HepG2 (cell line): ENCODE results near the gene THADA. TPM values are rescaled to one million over a fixed set of nuclear protein-coding genes. Genes with fewer than 3 reads are reported as not detected.
A peak's percentile ranks its signal among the peaks of the same experiment; 100 is the strongest.

Source experiments
- FIP1L1 ChIP-seq: fragments of 200-400 bp; formaldehyde crosslinking; IDR thresholded peaks from 2 replicates; pipeline ENCODE4 v1.6.1; 2018; ENCODE audit warnings: low read depth, mild to moderate bottlenecking, low read length, moderate library complexity, borderline replicate concordance; ENCODE audit not compliant: insufficient read depth
- FOSL2 ChIP-seq: sonication (generic); formaldehyde crosslinking; IDR thresholded peaks from 2 replicates; pipeline ENCODE4 v1.4.0; 2020; ENCODE audit warnings: missing genetic modification reagents
- MEF2D ChIP-seq: sonication (generic); formaldehyde crosslinking; IDR thresholded peaks from 2 replicates; pipeline ENCODE4 v1.5.1; 2020; ENCODE audit warnings: mild to moderate bottlenecking, missing genetic modification reagents
- MEIS1 ChIP-seq: sonication (generic); formaldehyde crosslinking; IDR thresholded peaks from 2 replicates; pipeline ENCODE4 v1.9.0; 2021; ENCODE audit warnings: mild to moderate bottlenecking, missing genetic modification reagents, moderate library complexity, borderline replicate concordance
- SKI ChIP-seq: fragments of 450-650 bp; IDR thresholded peaks from one replicate; pipeline ENCODE4 v1.6.1; 2018; ENCODE audit warnings: mild to moderate bottlenecking; ENCODE audit not compliant: partially characterized antibody
- SMAD1 ChIP-seq: sonication (generic); formaldehyde crosslinking; IDR thresholded peaks from 2 replicates; pipeline ENCODE4 v1.4.0; 2020; ENCODE audit warnings: missing genetic modification reagents, low read depth, mild to moderate bottlenecking, borderline replicate concordance
- TBX3 ChIP-seq: fragments of 450-650 bp; IDR thresholded peaks from 2 replicates; pipeline ENCODE4 v1.6.1; 2017; ENCODE audit warnings: antibody characterized with exemption, mild to moderate bottlenecking, inconsistent platforms, borderline replicate concordance
- ZFX ChIP-seq: sonication (generic); formaldehyde crosslinking; IDR thresholded peaks from 2 replicates; pipeline ENCODE4 v1.4.0; 2020; ENCODE audit warnings: mild to moderate bottlenecking, low read depth, missing genetic modification reagents, moderate library complexity
- ZNF138 ChIP-seq: sonication (generic); formaldehyde crosslinking; IDR thresholded peaks from 2 replicates; pipeline ENCODE4 v1.5.0; 2020; ENCODE audit warnings: mild to moderate bottlenecking, low read depth, missing genetic modification reagents
- ZNF263 ChIP-seq: sonication (generic); formaldehyde crosslinking; IDR thresholded peaks from 2 replicates; pipeline ENCODE4 v1.4.0; 2020; ENCODE audit warnings: missing genetic modification reagents
- ZNF329 ChIP-seq: sonication (generic); formaldehyde crosslinking; IDR thresholded peaks from 2 replicates; pipeline ENCODE4 v1.9.0; 2021; ENCODE audit warnings: low read depth, mild to moderate bottlenecking, missing genetic modification reagents
- ZNF780A ChIP-seq: sonication (generic); formaldehyde crosslinking; IDR thresholded peaks from 2 replicates; pipeline ENCODE4 v1.8.0; 2022; ENCODE audit warnings: mild to moderate bottlenecking, missing genetic modification reagents, moderate library complexity
- ZNF841 ChIP-seq: sonication (generic); formaldehyde crosslinking; IDR thresholded peaks from 2 replicates; pipeline ENCODE4 v1.8.1; 2023; ENCODE audit warnings: missing genetic modification reagents, borderline replicate concordance
- polyA plus RNA-seq, 8 experiments: library from polyadenylated mRNA; depleted of rRNA in 3 of 8; stranded (reverse) in 7 of 8; unstranded in 1 of 8; fragments of >200 nt; fragmentation: Illumina TruSeq in 4 of 8; extraction: Trizol in 4 of 8; gene quantifications; 2 replicates each; pipeline versions ENCODE4 v1.2.1 to v1.2.3, GENCODE V29; 2011 to 2016; ENCODE audit warnings: low read depth in 4 of 8, missing spikeins in 1 of 8, mixed read lengths in 1 of 8; ENCODE audit not compliant: insufficient read depth in 1 of 8
- total RNA-seq, 5 experiments: library from RNA; depleted of rRNA; stranded (reverse); fragments of >200 nt; fragmentation: Illumina TruSeq; extraction: Trizol; gene quantifications; 2 replicates each; pipeline ENCODE4 v1.2.3, GENCODE V29; 2016; ENCODE audit warnings: low read depth in 1 of 5
- TF ChIP-seq, protein P1 (sequence below): IDR thresholded peaks from 2 replicates; pipeline ENCODE4 v1.6.1; 2016; ENCODE audit warnings: low read depth, control low read depth
- TF ChIP-seq, protein P2 (sequence below): sonication (generic); formaldehyde crosslinking; IDR thresholded peaks from 2 replicates; pipeline ENCODE4 v1.4.0; 2020; ENCODE audit warnings: missing genetic modification reagents
- TF ChIP-seq, protein P3 (sequence below): IDR thresholded peaks from 2 replicates; pipeline ENCODE4 v1.6.1; 2016
- TF ChIP-seq, protein P4 (sequence below): sonication (generic); formaldehyde crosslinking; IDR thresholded peaks from 2 replicates; pipeline ENCODE4 v1.4.0; 2020; ENCODE audit warnings: mild to moderate bottlenecking, missing genetic modification reagents
- TF ChIP-seq, protein P5 (sequence below): sonication (generic); formaldehyde crosslinking; IDR thresholded peaks from 2 replicates; pipeline ENCODE4 v1.5.0; 2020; ENCODE audit warnings: missing genetic modification reagents
- TF ChIP-seq, protein P6 (sequence below): sonication (generic); formaldehyde crosslinking; IDR thresholded peaks from 2 replicates; pipeline ENCODE4 v1.5.1; 2020; ENCODE audit warnings: mild to moderate bottlenecking, moderate library complexity, missing genetic modification reagents
- TF ChIP-seq, protein P7 (sequence below): IDR thresholded peaks from 2 replicates; pipeline ENCODE4 v1.6.1; 2018; ENCODE audit warnings: missing genetic modification reagents

Gene THADA
- total and polyA plus RNA-seq, 2 of the 13 experiments (the other 11 are each of a cell fraction or from before 2014, with no cell fraction given): 12.7 to 21.7 TPM

DNA sequence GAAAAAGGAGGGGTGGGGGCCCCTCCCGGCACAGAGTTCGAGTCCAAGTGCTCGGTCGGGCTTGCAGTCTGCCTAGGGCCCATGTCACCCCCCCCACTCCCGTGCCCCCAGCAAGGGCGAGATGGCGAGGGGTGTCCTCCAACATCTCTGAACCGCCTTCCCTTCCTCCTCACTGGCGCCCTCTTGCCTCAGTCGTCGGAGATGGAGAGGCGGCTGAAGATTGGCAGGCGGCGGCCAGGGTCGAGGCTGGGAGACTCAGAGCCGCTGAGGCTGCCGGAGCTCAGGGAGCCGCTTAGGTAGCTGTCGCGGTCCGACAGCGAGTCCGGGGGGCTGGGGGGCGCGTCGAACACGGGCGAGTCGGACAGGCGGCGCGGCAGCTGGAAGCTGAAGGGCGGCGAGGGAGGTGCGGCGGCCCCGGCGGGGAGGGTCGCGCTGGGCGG, 371.7 kb downstream of the THADA start (continued):
- TF ChIP-seq, protein P1, sequence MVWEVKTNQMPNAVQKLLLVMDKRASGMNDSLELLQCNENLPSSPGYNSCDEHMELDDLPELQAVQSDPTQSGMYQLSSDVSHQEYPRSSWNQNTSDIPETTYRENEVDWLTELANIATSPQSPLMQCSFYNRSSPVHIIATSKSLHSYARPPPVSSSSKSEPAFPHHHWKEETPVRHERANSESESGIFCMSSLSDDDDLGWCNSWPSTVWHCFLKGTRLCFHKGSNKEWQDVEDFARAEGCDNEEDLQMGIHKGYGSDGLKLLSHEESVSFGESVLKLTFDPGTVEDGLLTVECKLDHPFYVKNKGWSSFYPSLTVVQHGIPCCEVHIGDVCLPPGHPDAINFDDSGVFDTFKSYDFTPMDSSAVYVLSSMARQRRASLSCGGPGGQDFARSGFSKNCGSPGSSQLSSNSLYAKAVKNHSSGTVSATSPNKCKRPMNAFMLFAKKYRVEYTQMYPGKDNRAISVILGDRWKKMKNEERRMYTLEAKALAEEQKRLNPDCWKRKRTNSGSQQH (CRISPR knock-in tag): peak; percentile 60; the same call in 1 of the 2 replicates
- peak; percentile 44; the same call in 1 of the 2 replicates for TF ChIP-seq ZFX
- TF ChIP-seq, protein P2, sequence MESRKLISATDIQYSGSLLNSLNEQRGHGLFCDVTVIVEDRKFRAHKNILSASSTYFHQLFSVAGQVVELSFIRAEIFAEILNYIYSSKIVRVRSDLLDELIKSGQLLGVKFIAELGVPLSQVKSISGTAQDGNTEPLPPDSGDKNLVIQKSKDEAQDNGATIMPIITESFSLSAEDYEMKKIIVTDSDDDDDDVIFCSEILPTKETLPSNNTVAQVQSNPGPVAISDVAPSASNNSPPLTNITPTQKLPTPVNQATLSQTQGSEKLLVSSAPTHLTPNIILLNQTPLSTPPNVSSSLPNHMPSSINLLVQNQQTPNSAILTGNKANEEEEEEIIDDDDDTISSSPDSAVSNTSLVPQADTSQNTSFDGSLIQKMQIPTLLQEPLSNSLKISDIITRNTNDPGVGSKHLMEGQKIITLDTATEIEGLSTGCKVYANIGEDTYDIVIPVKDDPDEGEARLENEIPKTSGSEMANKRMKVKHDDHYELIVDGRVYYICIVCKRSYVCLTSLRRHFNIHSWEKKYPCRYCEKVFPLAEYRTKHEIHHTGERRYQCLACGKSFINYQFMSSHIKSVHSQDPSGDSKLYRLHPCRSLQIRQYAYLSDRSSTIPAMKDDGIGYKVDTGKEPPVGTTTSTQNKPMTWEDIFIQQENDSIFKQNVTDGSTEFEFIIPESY (CRISPR knock-in tag): peak; percentile 63; the same call in 1 of the 2 replicates
- no peak for TF ChIP-seq ZNF780A (CRISPR knock-in tag)
- TF ChIP-seq ZNF329 (CRISPR knock-in tag): 0 out of 2 replicates have a peak, but pooled peaks have one; percentile 44
- TF ChIP-seq SKI: peak; percentile 8
- TF ChIP-seq FOSL2 (CRISPR knock-in tag): peak; percentile 51
- TF ChIP-seq TBX3: no peak
- no peak for TF ChIP-seq ZNF841 (CRISPR knock-in tag)
- no peak for TF ChIP-seq FIP1L1
- TF ChIP-seq, protein P3, sequence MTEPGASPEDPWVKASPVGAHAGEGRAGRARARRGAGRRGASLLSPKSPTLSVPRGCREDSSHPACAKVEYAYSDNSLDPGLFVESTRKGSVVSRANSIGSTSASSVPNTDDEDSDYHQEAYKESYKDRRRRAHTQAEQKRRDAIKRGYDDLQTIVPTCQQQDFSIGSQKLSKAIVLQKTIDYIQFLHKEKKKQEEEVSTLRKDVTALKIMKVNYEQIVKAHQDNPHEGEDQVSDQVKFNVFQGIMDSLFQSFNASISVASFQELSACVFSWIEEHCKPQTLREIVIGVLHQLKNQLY: no peak
- TF ChIP-seq MEIS1 (CRISPR knock-in tag): no peak; the same call in 1 of the 2 replicates
- TF ChIP-seq, protein P4, sequence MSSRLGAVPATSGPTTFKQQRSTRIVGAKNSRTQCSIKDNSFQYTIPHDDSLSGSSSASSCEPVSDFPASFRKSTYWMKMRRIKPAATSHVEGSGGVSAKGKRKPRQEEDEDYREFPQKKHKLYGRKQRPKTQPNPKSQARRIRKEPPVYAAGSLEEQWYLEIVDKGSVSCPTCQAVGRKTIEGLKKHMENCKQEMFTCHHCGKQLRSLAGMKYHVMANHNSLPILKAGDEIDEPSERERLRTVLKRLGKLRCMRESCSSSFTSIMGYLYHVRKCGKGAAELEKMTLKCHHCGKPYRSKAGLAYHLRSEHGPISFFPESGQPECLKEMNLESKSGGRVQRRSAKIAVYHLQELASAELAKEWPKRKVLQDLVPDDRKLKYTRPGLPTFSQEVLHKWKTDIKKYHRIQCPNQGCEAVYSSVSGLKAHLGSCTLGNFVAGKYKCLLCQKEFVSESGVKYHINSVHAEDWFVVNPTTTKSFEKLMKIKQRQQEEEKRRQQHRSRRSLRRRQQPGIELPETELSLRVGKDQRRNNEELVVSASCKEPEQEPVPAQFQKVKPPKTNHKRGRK (CRISPR knock-in tag): no peak
- no peak for TF ChIP-seq ZNF138 (CRISPR knock-in tag)
- TF ChIP-seq, protein P5, sequence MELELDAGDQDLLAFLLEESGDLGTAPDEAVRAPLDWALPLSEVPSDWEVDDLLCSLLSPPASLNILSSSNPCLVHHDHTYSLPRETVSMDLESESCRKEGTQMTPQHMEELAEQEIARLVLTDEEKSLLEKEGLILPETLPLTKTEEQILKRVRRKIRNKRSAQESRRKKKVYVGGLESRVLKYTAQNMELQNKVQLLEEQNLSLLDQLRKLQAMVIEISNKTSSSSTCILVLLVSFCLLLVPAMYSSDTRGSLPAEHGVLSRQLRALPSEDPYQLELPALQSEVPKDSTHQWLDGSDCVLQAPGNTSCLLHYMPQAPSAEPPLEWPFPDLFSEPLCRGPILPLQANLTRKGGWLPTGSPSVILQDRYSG (CRISPR knock-in tag): no peak
- no peak for TF ChIP-seq ZNF263 (CRISPR knock-in tag)
- 0 out of 2 replicates have a peak, but pooled peaks have one; percentile 49 for TF ChIP-seq MEF2D (CRISPR knock-in tag)
- TF ChIP-seq, protein P6, sequence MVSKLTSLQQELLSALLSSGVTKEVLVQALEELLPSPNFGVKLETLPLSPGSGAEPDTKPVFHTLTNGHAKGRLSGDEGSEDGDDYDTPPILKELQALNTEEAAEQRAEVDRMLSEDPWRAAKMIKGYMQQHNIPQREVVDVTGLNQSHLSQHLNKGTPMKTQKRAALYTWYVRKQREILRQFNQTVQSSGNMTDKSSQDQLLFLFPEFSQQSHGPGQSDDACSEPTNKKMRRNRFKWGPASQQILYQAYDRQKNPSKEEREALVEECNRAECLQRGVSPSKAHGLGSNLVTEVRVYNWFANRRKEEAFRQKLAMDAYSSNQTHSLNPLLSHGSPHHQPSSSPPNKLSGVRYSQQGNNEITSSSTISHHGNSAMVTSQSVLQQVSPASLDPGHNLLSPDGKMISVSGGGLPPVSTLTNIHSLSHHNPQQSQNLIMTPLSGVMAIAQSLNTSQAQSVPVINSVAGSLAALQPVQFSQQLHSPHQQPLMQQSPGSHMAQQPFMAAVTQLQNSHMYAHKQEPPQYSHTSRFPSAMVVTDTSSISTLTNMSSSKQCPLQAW (CRISPR knock-in tag): peak; percentile 64; the same call in 1 of the 2 replicates
- TF ChIP-seq SMAD1: no peak
- TF ChIP-seq, protein P7, sequence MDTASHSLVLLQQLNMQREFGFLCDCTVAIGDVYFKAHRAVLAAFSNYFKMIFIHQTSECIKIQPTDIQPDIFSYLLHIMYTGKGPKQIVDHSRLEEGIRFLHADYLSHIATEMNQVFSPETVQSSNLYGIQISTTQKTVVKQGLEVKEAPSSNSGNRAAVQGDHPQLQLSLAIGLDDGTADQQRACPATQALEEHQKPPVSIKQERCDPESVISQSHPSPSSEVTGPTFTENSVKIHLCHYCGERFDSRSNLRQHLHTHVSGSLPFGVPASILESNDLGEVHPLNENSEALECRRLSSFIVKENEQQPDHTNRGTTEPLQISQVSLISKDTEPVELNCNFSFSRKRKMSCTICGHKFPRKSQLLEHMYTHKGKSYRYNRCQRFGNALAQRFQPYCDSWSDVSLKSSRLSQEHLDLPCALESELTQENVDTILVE (CRISPR knock-in tag): no peak
